Suprapubic skin (tissue), 3 donors: ENCODE measurements around the gene PITRM1.

Source experiments
- CTCF ChIP-seq, 2 donors: fragments of 200-600 bp in 1 of 2; fragments of 450-650 bp in 1 of 2; sonication (generic) in 1 of 2; IDR thresholded peaks; one replicate each; pipeline ENCODE4 v1.5.1; 2016 to 2019; ENCODE audit warnings: antibody characterized with exemption in 2 of 2, mild to moderate bottlenecking in 1 of 2, moderate library complexity in 1 of 2
- EP300 ChIP-seq: sonication (generic); formaldehyde crosslinking; IDR thresholded peaks from one replicate; pipeline ENCODE4 v1.6.1; 2017; ENCODE audit warnings: antibody characterized with exemption
- POLR2A ChIP-seq, 2 donors: fragments of 450-650 bp; IDR thresholded peaks; one replicate each; pipeline ENCODE4 v1.6.1; 2017; ENCODE audit warnings: antibody characterized with exemption in 2 of 2, mild to moderate bottlenecking in 2 of 2, moderate library complexity in 2 of 2

- TF ChIP-seq CTCF (IDR thresholded peaks at IDR 0.05) (no peak), POLR2A (IDR thresholded peaks at IDR 0.05) (no peak), EP300 (no peak)
Observed at GRCh38 chr10:3132036-3133025, 40.3 kb downstream of the PITRM1 start.
